Measurements from ENCODE around the gene NPEPL1. TPM values are rescaled to one million over a fixed set of nuclear protein-coding genes. Genes with fewer than 3 reads are reported as not detected.

The NPEPL1 gene
- total and polyA plus RNA-seq, 9 donors, result 6.2 to 41.0 (median 33.9) TPM

DNA sequence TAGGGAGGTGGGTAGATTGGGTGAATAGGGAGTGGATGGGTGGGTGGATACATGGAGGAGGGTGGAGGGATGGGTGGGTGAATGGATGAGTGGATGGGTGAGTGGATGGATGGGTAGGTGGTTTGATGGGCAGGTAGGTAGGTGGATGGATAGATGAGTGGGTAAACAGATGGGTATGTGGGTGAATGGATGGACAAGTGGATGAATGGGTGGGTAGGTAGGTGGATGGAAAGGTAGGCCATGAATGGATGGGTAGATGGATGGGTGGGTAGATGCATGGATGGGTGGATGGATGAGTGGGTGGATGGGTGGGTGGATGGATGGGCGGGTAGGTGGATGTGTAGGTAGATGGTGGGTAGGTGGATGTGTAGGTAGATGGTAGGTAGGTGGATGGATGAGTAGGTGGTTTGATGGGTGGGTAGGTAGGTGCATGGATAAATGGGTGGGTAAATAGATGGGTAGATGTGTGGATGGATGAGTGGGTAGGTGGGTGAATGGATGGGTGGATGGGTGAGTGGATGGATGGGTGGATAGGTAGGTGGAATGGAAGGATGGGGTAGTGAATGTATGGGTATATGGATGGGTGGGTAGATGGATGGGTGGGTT, 51.4 kb downstream of the NPEPL1 start:
- H3K27me3 ChIP-seq, result no peaks in the 10 kb centered on the region
- H3K27ac ChIP-seq, result no peak overlapping the region
- H3K36me3 ChIP-seq, result no peaks in the 10 kb centered on the region
- no peak for DNase-seq
- H3K9me3 ChIP-seq, result no peaks in the 10 kb centered on the region
- no peaks in the 10 kb centered on the region for H3K4me1 ChIP-seq (ENCODE audit: insufficient read depth)
- TF ChIP-seq EP300 (IDR thresholded peaks at IDR 0.05) (no peak), POLR2A (IDR thresholded peaks at IDR 0.05) (no peak)
- TF ChIP-seq, protein P1, sequence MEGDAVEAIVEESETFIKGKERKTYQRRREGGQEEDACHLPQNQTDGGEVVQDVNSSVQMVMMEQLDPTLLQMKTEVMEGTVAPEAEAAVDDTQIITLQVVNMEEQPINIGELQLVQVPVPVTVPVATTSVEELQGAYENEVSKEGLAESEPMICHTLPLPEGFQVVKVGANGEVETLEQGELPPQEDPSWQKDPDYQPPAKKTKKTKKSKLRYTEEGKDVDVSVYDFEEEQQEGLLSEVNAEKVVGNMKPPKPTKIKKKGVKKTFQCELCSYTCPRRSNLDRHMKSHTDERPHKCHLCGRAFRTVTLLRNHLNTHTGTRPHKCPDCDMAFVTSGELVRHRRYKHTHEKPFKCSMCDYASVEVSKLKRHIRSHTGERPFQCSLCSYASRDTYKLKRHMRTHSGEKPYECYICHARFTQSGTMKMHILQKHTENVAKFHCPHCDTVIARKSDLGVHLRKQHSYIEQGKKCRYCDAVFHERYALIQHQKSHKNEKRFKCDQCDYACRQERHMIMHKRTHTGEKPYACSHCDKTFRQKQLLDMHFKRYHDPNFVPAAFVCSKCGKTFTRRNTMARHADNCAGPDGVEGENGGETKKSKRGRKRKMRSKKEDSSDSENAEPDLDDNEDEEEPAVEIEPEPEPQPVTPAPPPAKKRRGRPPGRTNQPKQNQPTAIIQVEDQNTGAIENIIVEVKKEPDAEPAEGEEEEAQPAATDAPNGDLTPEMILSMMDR (IDR thresholded peaks at IDR 0.05), result no peak
- WGBS, 3 donors, result 75 to 90% (median 87%) methylated on average over 1 of the region's 1 CpG
- H3K4me3 ChIP-seq, result no peak overlapping the region
- intact Hi-C loops (cut with DNase I), result no loop called here

DNA sequence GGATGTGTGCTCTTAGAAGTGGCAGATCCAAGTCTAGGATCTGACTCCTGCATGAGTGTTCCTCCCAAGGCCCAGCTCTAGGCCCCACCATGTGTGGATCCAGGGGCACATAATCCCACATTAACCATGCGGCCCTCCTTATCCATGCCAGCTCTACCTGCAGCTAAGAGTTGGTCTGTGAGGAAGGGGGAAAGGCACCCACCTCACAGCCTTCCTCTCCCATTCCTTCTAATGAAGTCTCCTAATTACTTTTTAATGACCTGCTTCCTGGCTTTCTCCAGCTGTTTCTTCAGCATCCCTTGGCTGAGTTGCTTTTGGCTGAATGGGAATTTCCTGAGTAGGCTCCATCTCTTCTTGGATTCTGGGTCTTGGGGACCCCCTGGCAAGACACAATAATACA, 52.2 kb downstream of the NPEPL1 start:
- Histone ChIP-seq H3K36me3 (no peaks in the 10 kb centered on the region), H3K27ac (no peak overlapping the region), H3K4me3 (no peak overlapping the region), H3K9me3 (no peaks in the 10 kb centered on the region), H3K4me1 (ENCODE audit: insufficient read depth) (no peaks in the 10 kb centered on the region), H3K27me3 (no peaks in the 10 kb centered on the region)
- WGBS, 3 donors, result 77 to 96% (median 79%) methylated on average over 1 of the region's 1 CpG
- TF ChIP-seq, protein P1 (IDR thresholded peaks at IDR 0.05), result no peak
- TF ChIP-seq POLR2A (IDR thresholded peaks at IDR 0.05) (no peak), EP300 (IDR thresholded peaks at IDR 0.05) (no peak)
- DNase-seq, result no peak
- intact Hi-C loops (cut with DNase I), result no loop called here

DNA sequence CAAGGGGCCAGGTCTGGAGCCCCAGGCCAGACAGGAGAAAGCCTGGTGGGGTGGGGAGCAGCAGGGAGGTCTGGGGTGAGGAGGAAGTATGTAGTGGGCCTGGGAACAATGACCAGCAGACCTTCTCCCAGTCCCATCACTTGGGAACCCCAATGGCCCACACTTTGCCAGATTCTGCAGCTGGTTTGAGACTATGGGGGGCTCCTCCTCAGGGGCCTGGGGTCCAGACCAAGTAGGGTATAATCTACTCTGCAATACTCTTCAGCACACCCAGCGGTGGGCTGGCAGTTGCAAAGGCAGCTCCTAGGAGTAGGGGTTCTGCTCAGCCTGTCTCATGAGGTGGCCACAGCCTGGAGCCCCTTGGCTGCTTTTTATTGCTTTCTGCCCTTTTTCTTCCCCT, 52.8 kb downstream of the NPEPL1 start:
- no peak for TF ChIP-seq EP300 (IDR thresholded peaks at IDR 0.05)
- TF ChIP-seq, protein P1 (IDR thresholded peaks at IDR 0.05), result no peak
- no peak for TF ChIP-seq POLR2A (IDR thresholded peaks at IDR 0.05)
- intact Hi-C loops (cut with DNase I), result no loop called here
- H3K27me3 ChIP-seq, result no peaks in the 10 kb centered on the region
- H3K9me3 ChIP-seq, result no peaks in the 10 kb centered on the region
- DNase-seq, result no peak
- WGBS, 3 donors, result 82 to 100% (median 85%) methylated on average over 1 of the region's 1 CpG
- H3K27ac ChIP-seq, result no peak overlapping the region
- H3K4me1 ChIP-seq (ENCODE audit: insufficient read depth), result no peaks in the 10 kb centered on the region
- no peaks in the 10 kb centered on the region for H3K36me3 ChIP-seq
- H3K4me3 ChIP-seq, result no peak overlapping the region

DNA sequence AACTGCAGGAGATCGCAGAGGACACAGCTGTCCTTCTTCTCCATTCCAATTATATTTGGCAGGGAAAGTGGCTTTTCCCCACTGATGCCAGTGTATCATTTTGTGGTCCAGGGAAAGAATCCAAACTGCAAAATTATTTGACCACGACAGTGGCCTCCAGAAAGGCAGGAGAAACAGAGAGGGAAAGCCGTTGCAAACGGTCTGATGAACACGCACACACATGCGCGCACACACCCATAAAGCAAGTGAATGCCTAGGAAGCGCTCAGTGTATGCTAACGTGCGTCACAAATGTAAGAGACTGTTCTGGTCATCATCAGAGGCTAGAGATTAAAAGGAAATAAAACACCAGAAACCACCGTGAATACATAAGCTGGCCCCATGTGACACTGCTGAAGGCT, 54.0 kb downstream of the NPEPL1 start:
- DNase-seq, result no peak
- intact Hi-C loops (cut with DNase I), result no loop called here
- Histone ChIP-seq H3K9me3 (no peaks in the 10 kb centered on the region), H3K27me3 (no peaks in the 10 kb centered on the region), H3K36me3 (no peaks in the 10 kb centered on the region), H3K4me1 (ENCODE audit: insufficient read depth) (no peaks in the 10 kb centered on the region), H3K4me3 (no peak overlapping the region), H3K27ac (no peak overlapping the region)
- TF ChIP-seq, protein P1 (IDR thresholded peaks at IDR 0.05), result no peak
- no peak for TF ChIP-seq POLR2A (IDR thresholded peaks at IDR 0.05)
- TF ChIP-seq EP300 (IDR thresholded peaks at IDR 0.05), result no peak
- 45% methylated on average over 11 of the region's 11 CpGs for WGBS, 3 donors
